ENCODE results near the gene ZNF536. TPM values are rescaled to one million over a fixed set of nuclear protein-coding genes. Genes with fewer than 3 reads are reported as not detected.

The ZNF536 gene
- total RNA-seq, 1 experiment from 2014 or later, result not detected

DNA sequence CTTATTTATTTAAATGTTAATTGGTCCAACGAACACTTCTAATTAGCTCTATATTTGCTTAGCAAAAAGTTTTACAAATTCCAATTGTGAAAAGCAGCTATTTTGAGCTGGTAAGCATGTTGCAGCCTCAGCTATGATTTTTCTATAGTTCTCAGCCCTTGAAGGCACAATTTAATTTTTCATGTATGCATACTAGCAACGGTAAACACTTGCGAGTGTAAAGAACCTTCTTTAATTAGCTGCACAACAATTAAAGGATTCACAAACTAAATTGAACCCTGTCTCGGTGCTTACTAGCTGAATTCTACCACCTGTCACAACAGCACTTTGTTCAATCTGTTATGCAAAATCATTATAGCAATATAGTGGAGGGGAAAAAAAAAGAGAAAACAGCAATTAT, 29.8 kb downstream of the ZNF536 start:
- Histone ChIP-seq H3K27me3 (ENCODE audit: insufficient read depth, low read depth) (peaks cover 55% of the 10 kb centered on the region), H3F3A (ENCODE audit: insufficient read depth, low read depth) (no peaks in the 10 kb centered on the region), H3K4me2 (no peak overlapping the region), H4K20me1 (ENCODE audit: insufficient read depth) (no peaks in the 10 kb centered on the region), H3K27ac (no peak overlapping the region), H3K9me2 (ENCODE audit: insufficient read depth) (no peaks in the 10 kb centered on the region), H3K4me3 (no peak overlapping the region), H3K9me3 (ENCODE audit: insufficient read depth, low read depth) (no peaks in the 10 kb centered on the region), H3K79me2 (ENCODE audit: low read depth) (no peaks in the 10 kb centered on the region), H3K4me1 (replicated peaks; ENCODE audit: insufficient read depth) (no peaks in the 10 kb centered on the region), H2AFZ (no peak overlapping the region), H3K36me3 (ENCODE audit: low read depth) (no peaks in the 10 kb centered on the region)
- no peak for DNase-seq
- ChIA-PET CTCF (no interaction called here), POLR2A (ENCODE audit: unreplicated experiment) (no interaction called here)
- TF ChIP-seq, protein P1, sequence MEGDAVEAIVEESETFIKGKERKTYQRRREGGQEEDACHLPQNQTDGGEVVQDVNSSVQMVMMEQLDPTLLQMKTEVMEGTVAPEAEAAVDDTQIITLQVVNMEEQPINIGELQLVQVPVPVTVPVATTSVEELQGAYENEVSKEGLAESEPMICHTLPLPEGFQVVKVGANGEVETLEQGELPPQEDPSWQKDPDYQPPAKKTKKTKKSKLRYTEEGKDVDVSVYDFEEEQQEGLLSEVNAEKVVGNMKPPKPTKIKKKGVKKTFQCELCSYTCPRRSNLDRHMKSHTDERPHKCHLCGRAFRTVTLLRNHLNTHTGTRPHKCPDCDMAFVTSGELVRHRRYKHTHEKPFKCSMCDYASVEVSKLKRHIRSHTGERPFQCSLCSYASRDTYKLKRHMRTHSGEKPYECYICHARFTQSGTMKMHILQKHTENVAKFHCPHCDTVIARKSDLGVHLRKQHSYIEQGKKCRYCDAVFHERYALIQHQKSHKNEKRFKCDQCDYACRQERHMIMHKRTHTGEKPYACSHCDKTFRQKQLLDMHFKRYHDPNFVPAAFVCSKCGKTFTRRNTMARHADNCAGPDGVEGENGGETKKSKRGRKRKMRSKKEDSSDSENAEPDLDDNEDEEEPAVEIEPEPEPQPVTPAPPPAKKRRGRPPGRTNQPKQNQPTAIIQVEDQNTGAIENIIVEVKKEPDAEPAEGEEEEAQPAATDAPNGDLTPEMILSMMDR (conservative IDR thresholded peaks at IDR 0.05), result no peak
- TF ChIP-seq EZH2 (IDR thresholded peaks at IDR 0.05; ENCODE audit: low read depth), result no peak
- BruUV-seq (replicated peaks), result no TSS peak
- intact Hi-C loops (cut with micrococcal nuclease; ENCODE audit: unreplicated experiment), result no loop called here

DNA sequence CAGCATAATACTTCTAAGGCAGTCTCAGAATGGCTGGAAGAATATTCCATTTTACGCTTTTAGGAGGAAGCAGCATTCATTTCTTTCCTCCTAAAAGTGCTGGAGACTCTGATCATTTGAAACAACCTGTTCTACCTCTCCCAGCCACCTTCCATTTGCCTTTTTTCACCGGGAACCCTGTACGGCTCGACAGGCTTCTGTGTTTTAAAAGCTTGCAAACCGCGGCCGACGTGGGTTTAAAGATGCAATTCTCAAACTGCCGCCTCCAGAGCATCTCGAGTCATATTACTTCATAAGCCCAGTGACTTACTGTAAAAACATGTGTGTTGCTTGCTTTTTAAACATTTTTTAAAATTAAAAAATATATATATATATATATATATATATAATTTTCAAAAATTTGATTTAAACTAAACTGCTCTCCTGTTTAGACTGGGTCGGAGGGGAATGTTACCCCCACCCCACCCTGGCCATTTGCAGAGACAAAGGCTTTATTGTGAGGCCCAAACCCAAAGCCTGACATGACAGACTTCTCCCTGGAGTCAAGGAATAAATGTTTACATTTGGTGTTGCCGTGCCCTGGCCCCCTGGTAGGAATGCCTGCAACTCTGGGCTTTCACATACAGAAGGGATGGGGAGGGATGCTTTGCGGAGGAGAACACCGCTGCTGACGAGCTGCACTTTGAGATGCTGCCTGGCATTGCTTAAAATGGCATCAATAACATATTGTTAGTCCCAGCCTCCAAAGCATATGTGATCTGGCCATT, 30.4 kb downstream of the ZNF536 start:
- Histone ChIP-seq H3K36me3 (ENCODE audit: low read depth) (no peaks in the 10 kb centered on the region), H3K27me3 (ENCODE audit: insufficient read depth, low read depth) (peaks cover 55% of the 10 kb centered on the region), H3K79me2 (ENCODE audit: low read depth) (no peaks in the 10 kb centered on the region), H3K27ac (no peak overlapping the region), H3K9me2 (ENCODE audit: insufficient read depth) (no peaks in the 10 kb centered on the region), H3K4me2 (no peak overlapping the region), H3K4me3 (no peak overlapping the region), H2AFZ (no peak overlapping the region), H4K20me1 (ENCODE audit: insufficient read depth) (no peaks in the 10 kb centered on the region), H3F3A (ENCODE audit: insufficient read depth, low read depth) (no peaks in the 10 kb centered on the region), H3K4me1 (replicated peaks; ENCODE audit: insufficient read depth) (no peaks in the 10 kb centered on the region), H3K9me3 (ENCODE audit: insufficient read depth, low read depth) (no peaks in the 10 kb centered on the region)
- TF ChIP-seq, protein P1 (conservative IDR thresholded peaks at IDR 0.05), result no peak
- TF ChIP-seq EZH2 (IDR thresholded peaks at IDR 0.05; ENCODE audit: low read depth), result no peak
- BruUV-seq (replicated peaks), result no TSS peak
- intact Hi-C loops (cut with micrococcal nuclease; ENCODE audit: unreplicated experiment), result no loop called here
- ChIA-PET POLR2A (ENCODE audit: unreplicated experiment) (no interaction called here), CTCF (no interaction called here)
- DNase-seq, result no peak

DNA sequence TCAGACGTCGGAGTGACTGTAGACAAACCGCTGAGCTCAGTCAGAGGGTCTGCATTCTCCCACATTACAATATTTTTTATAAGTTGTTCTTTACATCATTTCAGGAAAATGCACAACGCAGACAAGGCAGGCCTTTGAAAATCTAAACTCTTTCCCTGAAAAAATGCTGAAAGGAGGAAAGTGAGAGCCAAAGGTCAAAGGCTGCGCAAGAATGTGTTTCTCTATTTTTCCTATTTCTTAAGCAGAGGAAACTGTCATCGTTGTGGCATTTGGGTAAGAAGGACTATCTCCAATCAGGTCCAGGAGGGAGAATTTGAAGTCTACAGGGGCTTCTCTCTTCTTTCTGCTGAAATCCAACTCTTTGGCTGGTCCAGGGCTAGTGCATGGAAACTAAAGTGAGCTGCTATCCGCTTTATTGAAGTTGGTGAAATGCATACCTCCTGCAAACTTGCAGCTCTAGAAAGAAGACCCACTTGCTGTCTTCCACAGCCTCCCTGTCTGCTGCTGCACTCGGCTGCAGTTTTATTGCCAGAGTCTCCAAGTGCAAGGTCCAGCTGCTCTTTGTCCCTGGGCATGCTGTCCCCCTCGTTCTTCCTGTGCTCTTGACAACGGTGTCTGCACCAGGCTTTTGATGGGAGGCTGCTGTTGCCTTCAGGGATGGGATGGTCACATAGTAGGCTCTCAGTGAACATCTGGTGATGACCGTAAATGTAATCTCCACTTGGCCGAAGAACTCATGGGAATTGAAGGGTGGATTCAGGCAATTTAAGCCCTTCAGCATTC, 31.2 kb downstream of the ZNF536 start:
- intact Hi-C loops (cut with micrococcal nuclease; ENCODE audit: unreplicated experiment), result no loop called here
- no peaks in the 10 kb centered on the region for H3F3A ChIP-seq (ENCODE audit: insufficient read depth, low read depth)
- H3K79me2 ChIP-seq (ENCODE audit: low read depth), result no peaks in the 10 kb centered on the region
- H3K9me3 ChIP-seq (ENCODE audit: insufficient read depth, low read depth), result no peaks in the 10 kb centered on the region
- H2AFZ ChIP-seq, result no peak overlapping the region
- no peak overlapping the region for H3K27ac ChIP-seq
- no peaks in the 10 kb centered on the region for H4K20me1 ChIP-seq (ENCODE audit: insufficient read depth)
- ChIA-PET POLR2A (ENCODE audit: unreplicated experiment) (no interaction called here), CTCF (no interaction called here)
- no peak for TF ChIP-seq EZH2 (IDR thresholded peaks at IDR 0.05; ENCODE audit: low read depth)
- TF ChIP-seq, protein P1 (conservative IDR thresholded peaks at IDR 0.05), result no peak
- no TSS peak for BruUV-seq (replicated peaks)
- no peaks in the 10 kb centered on the region for H3K4me1 ChIP-seq (replicated peaks; ENCODE audit: insufficient read depth)
- peaks cover 55% of the 10 kb centered on the region for H3K27me3 ChIP-seq (ENCODE audit: insufficient read depth, low read depth)
- H3K9me2 ChIP-seq (ENCODE audit: insufficient read depth), result no peaks in the 10 kb centered on the region
- H3K4me2 ChIP-seq, result no peak overlapping the region
- no peaks in the 10 kb centered on the region for H3K36me3 ChIP-seq (ENCODE audit: low read depth)
- no peak for DNase-seq
- H3K4me3 ChIP-seq, result no peak overlapping the region
